ENCODE data around the gene HINFP.
"Not testable (repeated sequence)": the region's sequence is repeated elsewhere in the genome, so short reads cannot be mapped to it uniquely, and the experiment has no call there.

HINFP gene

GRCh38 chr11:119116235-119116594 lies 5.2 kb upstream of the HINFP start:
- H3K4me1 ChIP-seq (ENCODE audit: insufficient read depth, low read length), result peaks cover 6% of the 10 kb centered on the region
- no peaks in the 10 kb centered on the region for H3K27me3 ChIP-seq (ENCODE audit: insufficient read depth, low read length)
- no peak overlapping the region for H2AFZ ChIP-seq (ENCODE audit: low read depth, low read length)
- H3K36me3 ChIP-seq (ENCODE audit: insufficient read depth, low read length), result peaks cover 10% of the 10 kb centered on the region
- no peaks in the 10 kb centered on the region for H3K9me3 ChIP-seq (ENCODE audit: low read length)
- H3K4me3 ChIP-seq (ENCODE audit: low read length), result no peak overlapping the region

- H3K4me1 ChIP-seq (ENCODE audit: insufficient read depth, low read length), result peaks cover 6% of the 10 kb centered on the region
- H3K4me3 ChIP-seq (ENCODE audit: low read length), result no peak overlapping the region
- no peaks in the 10 kb centered on the region for H3K27me3 ChIP-seq (ENCODE audit: insufficient read depth, low read length)
- H3K36me3 ChIP-seq (ENCODE audit: insufficient read depth, low read length), result peaks cover 7% of the 10 kb centered on the region
- no peak overlapping the region for H2AFZ ChIP-seq (ENCODE audit: low read depth, low read length)
- no peaks in the 10 kb centered on the region for H3K9me3 ChIP-seq (ENCODE audit: low read length)
These were observed 4.8 kb upstream of the HINFP start for GRCh38 chr11:119116601-119117000.

GRCh38 chr11:119117004-119117706 lies 4.2 kb upstream of the HINFP start:
- H2AFZ ChIP-seq (ENCODE audit: low read depth, low read length), result no peak overlapping the region
- H3K4me3 ChIP-seq (ENCODE audit: low read length), result no peak overlapping the region
- peaks cover 7% of the 10 kb centered on the region for H3K4me1 ChIP-seq (ENCODE audit: insufficient read depth, low read length)
- H3K36me3 ChIP-seq (ENCODE audit: insufficient read depth, low read length), result peaks cover 7% of the 10 kb centered on the region
- H3K27me3 ChIP-seq (ENCODE audit: insufficient read depth, low read length), result no peaks in the 10 kb centered on the region
- H3K9me3 ChIP-seq (ENCODE audit: low read length), result no peaks in the 10 kb centered on the region

GRCh38 chr11:119118227-119118626 lies 3.2 kb upstream of the HINFP start:
- no peaks in the 10 kb centered on the region for H3K9me3 ChIP-seq (ENCODE audit: low read length)
- no peaks in the 10 kb centered on the region for H3K27me3 ChIP-seq (ENCODE audit: insufficient read depth, low read length)
- H3K36me3 ChIP-seq (ENCODE audit: insufficient read depth, low read length), result peaks cover 3% of the 10 kb centered on the region
- H2AFZ ChIP-seq (ENCODE audit: low read depth, low read length), result no peak overlapping the region
- no peak overlapping the region for H3K4me3 ChIP-seq (ENCODE audit: low read length)
- H3K4me1 ChIP-seq (ENCODE audit: insufficient read depth, low read length), result peaks cover 14% of the 10 kb centered on the region

- Histone ChIP-seq H3K4me3 (ENCODE audit: low read length) (no peak overlapping the region), H3K4me1 (ENCODE audit: insufficient read depth, low read length) (peaks cover 14% of the 10 kb centered on the region), H3K36me3 (ENCODE audit: insufficient read depth, low read length) (peaks cover 5% of the 10 kb centered on the region), H2AFZ (ENCODE audit: low read depth, low read length) (no peak overlapping the region), H3K27me3 (ENCODE audit: insufficient read depth, low read length) (no peaks in the 10 kb centered on the region), H3K9me3 (ENCODE audit: low read length) (no peaks in the 10 kb centered on the region)
These were observed 2.4 kb upstream of the HINFP start for GRCh38 chr11:119118946-119119345.

- peak overlapping the region; percentile 58 for H3K4me3 ChIP-seq (ENCODE audit: low read length)
These were observed 757 bp upstream of the HINFP start for GRCh38 chr11:119120639-119121007.

GRCh38 chr11:119121811-119122124 lies 388 bp downstream of the HINFP start:
- H3K36me3 ChIP-seq (ENCODE audit: insufficient read depth, low read length), result peaks cover 15% of the 10 kb centered on the region
- H3K4me1 ChIP-seq (ENCODE audit: insufficient read depth, low read length), result peaks cover 14% of the 10 kb centered on the region
- peak overlapping the region; percentile 78 for H3K4me3 ChIP-seq (ENCODE audit: low read length)
- H2AFZ ChIP-seq (ENCODE audit: low read depth, low read length), result peak overlapping the region; percentile 31
- no peaks in the 10 kb centered on the region for H3K9me3 ChIP-seq (ENCODE audit: low read length)
- H3K27me3 ChIP-seq (ENCODE audit: insufficient read depth, low read length), result no peaks in the 10 kb centered on the region

More at GRCh38 chr11:119120639-119121007, 757 bp upstream of the HINFP start:
- peak overlapping the region; percentile 48 for H2AFZ ChIP-seq (ENCODE audit: low read depth, low read length)
- H3K4me1 ChIP-seq (ENCODE audit: insufficient read depth, low read length), result peaks cover 14% of the 10 kb centered on the region
- no peaks in the 10 kb centered on the region for H3K27me3 ChIP-seq (ENCODE audit: insufficient read depth, low read length)
- no peaks in the 10 kb centered on the region for H3K9me3 ChIP-seq (ENCODE audit: low read length)
- peaks cover 13% of the 10 kb centered on the region for H3K36me3 ChIP-seq (ENCODE audit: insufficient read depth, low read length)

GRCh38 chr11:119125821-119126220 lies 4.4 kb downstream of the HINFP start:
- H2AFZ ChIP-seq (ENCODE audit: low read depth, low read length), result no peak overlapping the region
- no peak overlapping the region for H3K4me3 ChIP-seq (ENCODE audit: low read length)
- no peaks in the 10 kb centered on the region for H3K9me3 ChIP-seq (ENCODE audit: low read length)
- H3K4me1 ChIP-seq (ENCODE audit: insufficient read depth, low read length), result peaks cover 9% of the 10 kb centered on the region
- no peaks in the 10 kb centered on the region for H3K27me3 ChIP-seq (ENCODE audit: insufficient read depth, low read length)
- peaks cover 24% of the 10 kb centered on the region for H3K36me3 ChIP-seq (ENCODE audit: insufficient read depth, low read length)

- no peaks in the 10 kb centered on the region for H3K9me3 ChIP-seq (ENCODE audit: low read length)
- H3K4me3 ChIP-seq (ENCODE audit: low read length), result no peak overlapping the region
These were observed 5.4 kb downstream of the HINFP start for GRCh38 chr11:119126675-119127268.

GRCh38 chr11:119130662-119131061 lies 9.3 kb downstream of the HINFP start:
- H3K9me3 ChIP-seq (ENCODE audit: low read length), result no peaks in the 10 kb centered on the region

More at GRCh38 chr11:119126675-119127268, 5.4 kb downstream of the HINFP start:
- H3K4me1 ChIP-seq (ENCODE audit: insufficient read depth, low read length), result peaks cover 9% of the 10 kb centered on the region
- H2AFZ ChIP-seq (ENCODE audit: low read depth, low read length), result no peak overlapping the region
- H3K36me3 ChIP-seq (ENCODE audit: insufficient read depth, low read length), result peaks cover 30% of the 10 kb centered on the region
- no peaks in the 10 kb centered on the region for H3K27me3 ChIP-seq (ENCODE audit: insufficient read depth, low read length)

GRCh38 chr11:119134389-119134978 lies 13.1 kb downstream of the HINFP start:
- Histone ChIP-seq H3K27me3 (ENCODE audit: insufficient read depth, low read length) (no peaks in the 10 kb centered on the region), H3K9me3 (ENCODE audit: low read length) (no peaks in the 10 kb centered on the region), H3K36me3 (ENCODE audit: insufficient read depth, low read length) (peaks cover 34% of the 10 kb centered on the region), H3K4me3 (ENCODE audit: low read length) (no peak overlapping the region), H3K4me1 (ENCODE audit: insufficient read depth, low read length) (no peaks in the 10 kb centered on the region), H2AFZ (ENCODE audit: low read depth, low read length) (no peak overlapping the region)

More at GRCh38 chr11:119130662-119131061, 9.3 kb downstream of the HINFP start:
- no peak overlapping the region for H3K4me3 ChIP-seq (ENCODE audit: low read length)
- peaks cover 44% of the 10 kb centered on the region for H3K36me3 ChIP-seq (ENCODE audit: insufficient read depth, low read length)
- no peak overlapping the region for H2AFZ ChIP-seq (ENCODE audit: low read depth, low read length)
- no peaks in the 10 kb centered on the region for H3K4me1 ChIP-seq (ENCODE audit: insufficient read depth, low read length)
- H3K27me3 ChIP-seq (ENCODE audit: insufficient read depth, low read length), result no peaks in the 10 kb centered on the region

GRCh38 chr11:119139276-119139675 lies 17.9 kb downstream of the HINFP start:
- not testable (repeated sequence) for H2AFZ ChIP-seq (ENCODE audit: low read depth, low read length); H3K4me1 ChIP-seq (ENCODE audit: insufficient read depth, low read length); H3K27me3 ChIP-seq (ENCODE audit: insufficient read depth, low read length); H3K4me3 ChIP-seq (ENCODE audit: low read length); H3K36me3 ChIP-seq (ENCODE audit: insufficient read depth, low read length); H3K9me3 ChIP-seq (ENCODE audit: low read length)

- H3K4me1 ChIP-seq (ENCODE audit: insufficient read depth, low read length), result peaks cover 9% of the 10 kb centered on the region
- no peak overlapping the region for H3K4me3 ChIP-seq (ENCODE audit: low read length)
- H2AFZ ChIP-seq (ENCODE audit: low read depth, low read length), result no peak overlapping the region
These were observed 23.6 kb downstream of the HINFP start for GRCh38 chr11:119144825-119145486.

More at GRCh38 chr11:119144825-119145486, 23.6 kb downstream of the HINFP start:
- H3K9me3 ChIP-seq (ENCODE audit: low read length), result no peaks in the 10 kb centered on the region
- no peaks in the 10 kb centered on the region for H3K36me3 ChIP-seq (ENCODE audit: insufficient read depth, low read length)
- H3K27me3 ChIP-seq (ENCODE audit: insufficient read depth, low read length), result peaks cover 25% of the 10 kb centered on the region

Measured in neuron (in vitro differentiated cells).